ENCODE measurements around the gene TSPAN14.
"Not testable (repeated sequence)": the region's sequence is repeated elsewhere in the genome, so short reads cannot be mapped to it uniquely, and the experiment has no call there.

TSPAN14 gene

GRCh38 chr10:80416479-80417098 is 37.5 kb upstream of the TSPAN14 start:
- Histone ChIP-seq H3K27ac (no peak overlapping the region), H3K36me3 (ENCODE audit: insufficient read depth, low read length) (peaks cover 8% of the 10 kb centered on the region; the same call in 1 of the 2 replicates), H3K9me3 (ENCODE audit: low read depth, low read length) (no peaks in the 10 kb centered on the region), H3K4me3 (no peak overlapping the region), H3K9ac (ENCODE audit: insufficient read length) (no peak overlapping the region)
- DNase-seq (ENCODE audit: low read depth, low spot score): no peak
- TF ChIP-seq POLR2AphosphoS5 (IDR thresholded peaks at IDR 0.05; ENCODE audit: borderline replicate concordance, low read depth, low read length) (no peak), FOXP2 (optimal IDR thresholded peaks at IDR 0.05; ENCODE audit: control extremely low read depth, extremely low read length, insufficient read depth) (no peak), EZH2 (IDR thresholded peaks at IDR 0.05) (no peak)

DNA sequence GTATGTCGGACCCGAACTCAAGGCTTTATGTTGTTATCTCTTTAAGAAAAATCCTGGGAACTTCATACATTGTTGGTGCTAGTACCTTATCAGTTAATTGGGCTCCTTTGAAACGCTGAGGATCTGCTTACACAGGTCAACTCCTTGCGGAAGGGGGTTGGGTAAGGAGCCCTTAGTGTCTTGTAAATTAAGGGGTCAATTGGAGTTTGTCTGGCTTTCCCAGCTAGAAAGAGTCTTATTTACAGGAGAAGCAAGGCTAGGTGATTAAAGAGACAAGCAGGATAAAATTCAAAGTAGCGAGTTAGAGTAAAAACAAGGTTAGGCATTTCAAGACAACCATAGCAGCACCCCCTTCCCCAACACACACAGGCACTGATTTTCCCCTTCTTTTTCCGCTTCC is 36.9 kb upstream of the TSPAN14 start:
- not testable (repeated sequence) for H3K9me3 ChIP-seq (ENCODE audit: low read depth, low read length); DNase-seq (ENCODE audit: low read depth, low spot score); H3K9ac ChIP-seq (ENCODE audit: insufficient read length); H3K4me3 ChIP-seq; H3K27ac ChIP-seq
- H3K36me3 ChIP-seq (ENCODE audit: insufficient read depth, low read length): peaks cover 14% of the 10 kb centered on the region; the same call in 1 of the 2 replicates

DNA sequence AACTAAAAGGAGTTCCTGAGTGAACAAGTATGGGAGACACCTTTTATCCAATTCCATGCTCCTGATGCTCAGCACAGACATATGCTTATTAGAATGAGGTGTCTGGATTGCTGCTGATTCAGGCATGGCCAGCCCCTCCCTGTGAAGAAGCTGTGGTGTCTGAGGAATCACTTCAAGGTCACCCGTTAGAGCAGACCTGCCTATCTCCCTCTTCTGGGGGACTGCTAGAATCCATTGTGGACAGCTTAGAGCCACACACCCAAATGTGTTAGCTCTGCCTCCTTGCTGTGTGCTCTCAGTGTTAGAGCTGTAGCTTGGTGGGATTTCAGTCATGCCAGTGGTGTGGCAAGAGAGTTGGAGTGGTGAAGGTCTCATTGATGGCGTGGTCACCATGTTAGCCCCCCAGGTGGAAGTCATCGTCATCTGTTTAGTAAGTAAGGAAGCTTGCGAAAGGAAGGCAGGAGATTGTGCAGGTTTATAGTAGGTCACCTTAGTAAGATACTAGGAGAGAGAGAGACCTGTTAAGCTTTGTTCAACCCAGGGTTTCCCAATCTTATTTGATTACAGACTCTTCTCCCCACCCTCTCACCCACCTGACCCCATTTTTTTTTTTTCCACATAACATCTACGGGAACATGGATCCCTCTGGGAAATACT is 32.9 kb upstream of the TSPAN14 start:
- no peak overlapping the region for H3K4me3 ChIP-seq
- no peak overlapping the region for H3K9ac ChIP-seq (ENCODE audit: insufficient read length)
- no peaks in the 10 kb centered on the region for H3K9me3 ChIP-seq (ENCODE audit: low read depth, low read length)
- DNase-seq (ENCODE audit: low read depth, low spot score): no peak
- TF ChIP-seq POLR2AphosphoS5 (IDR thresholded peaks at IDR 0.05; ENCODE audit: borderline replicate concordance, low read depth, low read length) (no peak), FOXP2 (optimal IDR thresholded peaks at IDR 0.05; ENCODE audit: control extremely low read depth, extremely low read length, insufficient read depth) (no peak), EZH2 (IDR thresholded peaks at IDR 0.05) (no peak)
- no peak overlapping the region for H3K27ac ChIP-seq
- peaks cover 42% of the 10 kb centered on the region; the same call in 1 of the 2 replicates for H3K36me3 ChIP-seq (ENCODE audit: insufficient read depth, low read length)

- Histone ChIP-seq H3K9me3 (ENCODE audit: low read depth, low read length) (no peaks in the 10 kb centered on the region), H3K4me3 (no peak overlapping the region), H3K9ac (ENCODE audit: insufficient read length) (no peak overlapping the region), H3K36me3 (ENCODE audit: insufficient read depth, low read length) (peaks cover 48% of the 10 kb centered on the region; the same call in 1 of the 2 replicates), H3K27ac (no peak overlapping the region)
- TF ChIP-seq FOXP2 (optimal IDR thresholded peaks at IDR 0.05; ENCODE audit: control extremely low read depth, extremely low read length, insufficient read depth): no peak
- TF ChIP-seq EZH2 (IDR thresholded peaks at IDR 0.05): no peak
- no peak for TF ChIP-seq POLR2AphosphoS5 (IDR thresholded peaks at IDR 0.05; ENCODE audit: borderline replicate concordance, low read depth, low read length)
- no peak for DNase-seq (ENCODE audit: low read depth, low spot score)
Measured at GRCh38 chr10:80421707-80422536, 32.2 kb upstream of the TSPAN14 start.

GRCh38 chr10:80425901-80426300 is 28.2 kb upstream of the TSPAN14 start:
- no peak overlapping the region for H3K27ac ChIP-seq
- H3K36me3 ChIP-seq (ENCODE audit: insufficient read depth, low read length): peaks cover 55% of the 10 kb centered on the region; the same call in 1 of the 2 replicates
- no peak overlapping the region for H3K9ac ChIP-seq (ENCODE audit: insufficient read length)
- no peak overlapping the region for H3K4me3 ChIP-seq
- no peak for DNase-seq (ENCODE audit: low read depth, low spot score)
- TF ChIP-seq EZH2 (IDR thresholded peaks at IDR 0.05): no peak
- no peak for TF ChIP-seq FOXP2 (optimal IDR thresholded peaks at IDR 0.05; ENCODE audit: control extremely low read depth, extremely low read length, insufficient read depth)
- TF ChIP-seq POLR2AphosphoS5 (IDR thresholded peaks at IDR 0.05; ENCODE audit: borderline replicate concordance, low read depth, low read length): no peak
- H3K9me3 ChIP-seq (ENCODE audit: low read depth, low read length): no peaks in the 10 kb centered on the region

DNA sequence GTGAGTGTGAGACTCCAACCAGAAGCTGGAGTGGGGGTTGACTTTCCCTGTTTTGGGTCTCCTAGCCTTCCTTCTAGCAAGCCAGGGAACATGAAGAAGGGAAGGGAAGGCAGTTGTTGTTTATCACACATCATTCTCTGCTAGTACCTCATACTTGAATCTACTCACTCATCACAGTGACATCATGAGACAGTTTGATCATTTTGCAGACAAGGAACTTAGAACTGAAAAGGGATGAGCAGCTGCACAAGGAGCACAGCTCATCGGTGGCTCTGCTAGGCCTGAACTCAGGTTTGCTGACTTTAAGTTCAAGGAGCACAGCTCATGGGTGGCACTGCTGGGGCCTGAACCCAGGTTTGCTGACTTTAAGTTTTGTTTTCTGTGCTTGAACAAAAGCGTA is 26.6 kb upstream of the TSPAN14 start:
- Histone ChIP-seq H3K9ac (ENCODE audit: insufficient read length) (no peak overlapping the region), H3K36me3 (ENCODE audit: insufficient read depth, low read length) (peaks cover 44% of the 10 kb centered on the region; the same call in 1 of the 2 replicates)
- no peak for DNase-seq (ENCODE audit: low read depth, low spot score)

GRCh38 chr10:80429521-80429973 is 24.6 kb upstream of the TSPAN14 start:
- DNase-seq (ENCODE audit: low read depth, low spot score): no peak
- Histone ChIP-seq H3K4me3 (no peak overlapping the region), H3K9ac (ENCODE audit: insufficient read length) (no peak overlapping the region), H3K36me3 (ENCODE audit: insufficient read depth, low read length) (peaks cover 29% of the 10 kb centered on the region; the same call in 1 of the 2 replicates), H3K27ac (no peak overlapping the region), H3K9me3 (ENCODE audit: low read depth, low read length) (no peaks in the 10 kb centered on the region)
- no peak for TF ChIP-seq FOXP2 (optimal IDR thresholded peaks at IDR 0.05; ENCODE audit: control extremely low read depth, extremely low read length, insufficient read depth)
- no peak for TF ChIP-seq EZH2 (IDR thresholded peaks at IDR 0.05)
- no peak for TF ChIP-seq POLR2AphosphoS5 (IDR thresholded peaks at IDR 0.05; ENCODE audit: borderline replicate concordance, low read depth, low read length)

More for the DNA sequence above, 26.6 kb upstream of the TSPAN14 start:
- Histone ChIP-seq H3K9me3 (ENCODE audit: low read depth, low read length) (no peaks in the 10 kb centered on the region), H3K4me3 (no peak overlapping the region), H3K27ac (no peak overlapping the region)
- no peak for TF ChIP-seq FOXP2 (optimal IDR thresholded peaks at IDR 0.05; ENCODE audit: control extremely low read depth, extremely low read length, insufficient read depth)
- no peak for TF ChIP-seq POLR2AphosphoS5 (IDR thresholded peaks at IDR 0.05; ENCODE audit: borderline replicate concordance, low read depth, low read length)
- no peak for TF ChIP-seq EZH2 (IDR thresholded peaks at IDR 0.05)

- no peak for DNase-seq (ENCODE audit: low read depth, low spot score)
- H3K27ac ChIP-seq: no peak overlapping the region
- no peak overlapping the region for H3K9ac ChIP-seq (ENCODE audit: insufficient read length)
- no peak overlapping the region for H3K4me3 ChIP-seq
- TF ChIP-seq FOXP2 (optimal IDR thresholded peaks at IDR 0.05; ENCODE audit: control extremely low read depth, extremely low read length, insufficient read depth) (no peak), POLR2AphosphoS5 (IDR thresholded peaks at IDR 0.05; ENCODE audit: borderline replicate concordance, low read depth, low read length) (no peak), EZH2 (IDR thresholded peaks at IDR 0.05) (no peak)
- H3K9me3 ChIP-seq (ENCODE audit: low read depth, low read length): no peaks in the 10 kb centered on the region
- H3K36me3 ChIP-seq (ENCODE audit: insufficient read depth, low read length): peaks cover 9% of the 10 kb centered on the region; the same call in 1 of the 2 replicates
Measured at GRCh38 chr10:80433134-80433533, 21.0 kb upstream of the TSPAN14 start.

Measured in SK-N-MC (cell line).